Muscle layer of colon (tissue), 2 donors: ENCODE results near the gene ABCE1.
"Not testable (repeated sequence)": the region's sequence is repeated elsewhere in the genome, so short reads cannot be mapped to it uniquely, and the experiment has no call there.

ENCODE experiments used
- H3K27ac ChIP-seq: one replicate; pipeline ENCODE4 v1.7.0; 2013; ENCODE audit warnings: low read depth, mild to moderate bottlenecking, low read length, moderate library complexity
- H3K27me3 ChIP-seq, 2 donors: one replicate each; pipeline ENCODE4 v1.7.0; 2013; ENCODE audit warnings: low read length in 2 of 2, mild to moderate bottlenecking in 2 of 2; ENCODE audit not compliant: insufficient read depth in 2 of 2, control insufficient read depth in 1 of 2
- H3K36me3 ChIP-seq: one replicate; pipeline ENCODE4 v1.7.0; 2013; ENCODE audit warnings: mild to moderate bottlenecking, low read length; ENCODE audit not compliant: insufficient read depth
- H3K4me1 ChIP-seq: one replicate; pipeline ENCODE4 v1.7.0; 2013; ENCODE audit warnings: mild to moderate bottlenecking, low read length; ENCODE audit not compliant: insufficient read depth
- H3K4me3 ChIP-seq, 2 donors: one replicate each; pipeline ENCODE4 v1.7.0; 2013; ENCODE audit warnings: low read length in 2 of 2, low read depth in 1 of 2, mild to moderate bottlenecking in 1 of 2, moderate library complexity in 1 of 2
- H3K9ac ChIP-seq: one replicate; pipeline ENCODE4 v1.7.0; 2013; ENCODE audit warnings: low read length
- H3K9me3 ChIP-seq: one replicate; pipeline ENCODE4 v1.7.0; 2013; ENCODE audit warnings: mild to moderate bottlenecking, low read length
- donor health status: abdominal sarcoma.
- donor health status: Adenocarcinoma of cecum.

Gene ABCE1

GRCh38 chr4:145107126-145107525 is 9.0 kb downstream of the ABCE1 start:
- Histone ChIP-seq H3K27me3 (no peaks in the 10 kb centered on the region), H3K9ac (no peak overlapping the region), H3K27ac (no peak overlapping the region), H3K4me3 (no peak overlapping the region), H3K9me3 (no peaks in the 10 kb centered on the region), H3K36me3 (peaks cover 52% of the 10 kb centered on the region), H3K4me1 (no peaks in the 10 kb centered on the region)

- no peaks in the 10 kb centered on the region for H3K4me1 ChIP-seq
- no peak overlapping the region for H3K4me3 ChIP-seq
- H3K9me3 ChIP-seq = no peaks in the 10 kb centered on the region
- peaks cover 62% of the 10 kb centered on the region for H3K36me3 ChIP-seq
- no peak overlapping the region for H3K27ac ChIP-seq
- no peaks in the 10 kb centered on the region for H3K27me3 ChIP-seq
- H3K9ac ChIP-seq = no peak overlapping the region
Measured at GRCh38 chr4:145108128-145108527, 10.0 kb downstream of the ABCE1 start.

GRCh38 chr4:145125396-145125795 is 27.3 kb downstream of the ABCE1 start:
- H3K9me3 ChIP-seq = no peaks in the 10 kb centered on the region
- no peak overlapping the region for H3K4me3 ChIP-seq
- H3K36me3 ChIP-seq = peaks cover 34% of the 10 kb centered on the region
- H3K27ac ChIP-seq = no peak overlapping the region
- no peaks in the 10 kb centered on the region for H3K4me1 ChIP-seq
- no peaks in the 10 kb centered on the region for H3K27me3 ChIP-seq
- H3K9ac ChIP-seq = no peak overlapping the region

- Histone ChIP-seq H3K36me3 (peaks cover 17% of the 10 kb centered on the region), H3K9ac (no peak overlapping the region), H3K27ac (no peak overlapping the region)
Measured at GRCh38 chr4:145130130-145130529, 32.0 kb downstream of the ABCE1 start.

GRCh38 chr4:145130788-145131399 is 32.8 kb downstream of the ABCE1 start:
- Histone ChIP-seq H3K27ac (no peak overlapping the region), H3K9ac (no peak overlapping the region), H3K9me3 (no peaks in the 10 kb centered on the region), H3K36me3 (peaks cover 12% of the 10 kb centered on the region), H3K4me3 (no peak overlapping the region), H3K4me1 (no peaks in the 10 kb centered on the region), H3K27me3 (no peaks in the 10 kb centered on the region)

More at GRCh38 chr4:145130130-145130529, 32.0 kb downstream of the ABCE1 start:
- H3K27me3 ChIP-seq = no peaks in the 10 kb centered on the region
- no peaks in the 10 kb centered on the region for H3K9me3 ChIP-seq
- H3K4me1 ChIP-seq = no peaks in the 10 kb centered on the region
- H3K4me3 ChIP-seq = no peak overlapping the region

- H3K36me3 ChIP-seq = peaks cover 4% of the 10 kb centered on the region
- no peaks in the 10 kb centered on the region for H3K27me3 ChIP-seq
- no peak overlapping the region for H3K4me3 ChIP-seq
- no peak overlapping the region for H3K9ac ChIP-seq
- H3K4me1 ChIP-seq = no peaks in the 10 kb centered on the region
- no peak overlapping the region for H3K27ac ChIP-seq
- no peaks in the 10 kb centered on the region for H3K9me3 ChIP-seq
Measured at GRCh38 chr4:145131848-145132247, 33.7 kb downstream of the ABCE1 start.

- Histone ChIP-seq H3K27me3 (no peaks in the 10 kb centered on the region), H3K4me1 (no peaks in the 10 kb centered on the region), H3K36me3 (peaks cover 11% of the 10 kb centered on the region), H3K27ac (no peak overlapping the region), H3K9ac (no peak overlapping the region), H3K9me3 (no peaks in the 10 kb centered on the region), H3K4me3 (no peak overlapping the region)
Measured at GRCh38 chr4:145132511-145133098, 34.5 kb downstream of the ABCE1 start.

- H3K27ac ChIP-seq, H3K4me1 ChIP-seq, H3K27me3 ChIP-seq, H3K9ac ChIP-seq, H3K9me3 ChIP-seq, H3K4me3 ChIP-seq: not testable (repeated sequence)
- H3K36me3 ChIP-seq = peaks cover 38% of the 10 kb centered on the region
Measured at GRCh38 chr4:145136219-145136618, 38.1 kb downstream of the ABCE1 start.

GRCh38 chr4:145148980-145149379 is 50.9 kb downstream of the ABCE1 start:
- no peak overlapping the region for H3K4me3 ChIP-seq
- no peaks in the 10 kb centered on the region for H3K27me3 ChIP-seq
- H3K9ac ChIP-seq = no peak overlapping the region
- no peaks in the 10 kb centered on the region for H3K9me3 ChIP-seq
- peaks cover 4% of the 10 kb centered on the region for H3K4me1 ChIP-seq
- H3K36me3 ChIP-seq = peaks cover 60% of the 10 kb centered on the region
- no peak overlapping the region for H3K27ac ChIP-seq

GRCh38 chr4:145153181-145153903 is 55.2 kb downstream of the ABCE1 start:
- Histone ChIP-seq H3K9me3 (no peaks in the 10 kb centered on the region), H3K9ac (no peak overlapping the region), H3K27ac (no peak overlapping the region), H3K36me3 (peaks cover 52% of the 10 kb centered on the region), H3K4me1 (peaks cover 4% of the 10 kb centered on the region), H3K27me3 (no peaks in the 10 kb centered on the region), H3K4me3 (no peak overlapping the region)

GRCh38 chr4:145153904-145154298 is 55.8 kb downstream of the ABCE1 start:
- Histone ChIP-seq H3K4me3 (no peak overlapping the region), H3K27ac (no peak overlapping the region)

More at GRCh38 chr4:145153904-145154298, 55.8 kb downstream of the ABCE1 start:
- Histone ChIP-seq H3K4me1 (peaks cover 4% of the 10 kb centered on the region), H3K36me3 (peaks cover 49% of the 10 kb centered on the region), H3K27me3 (no peaks in the 10 kb centered on the region), H3K9ac (no peak overlapping the region), H3K9me3 (no peaks in the 10 kb centered on the region)
